Stimulated activated CD8-positive, alpha-beta memory T cell treated with anti-CD3 and anti-CD28 coated beads, Interleukin-7, amount 100 ng/mL, for 24 hours (primary cell): ENCODE results near the gene KLHDC8A.
"Not testable (repeated sequence)": the region's sequence is repeated elsewhere in the genome, so short reads cannot be mapped to it uniquely, and the experiment has no call there.

Experiments used
- DNase-seq: peaks from one replicate; pipeline ENCODE4 v3.0.0-alpha.2; 2020; ENCODE audit warnings: low read depth

The KLHDC8A gene

DNA sequence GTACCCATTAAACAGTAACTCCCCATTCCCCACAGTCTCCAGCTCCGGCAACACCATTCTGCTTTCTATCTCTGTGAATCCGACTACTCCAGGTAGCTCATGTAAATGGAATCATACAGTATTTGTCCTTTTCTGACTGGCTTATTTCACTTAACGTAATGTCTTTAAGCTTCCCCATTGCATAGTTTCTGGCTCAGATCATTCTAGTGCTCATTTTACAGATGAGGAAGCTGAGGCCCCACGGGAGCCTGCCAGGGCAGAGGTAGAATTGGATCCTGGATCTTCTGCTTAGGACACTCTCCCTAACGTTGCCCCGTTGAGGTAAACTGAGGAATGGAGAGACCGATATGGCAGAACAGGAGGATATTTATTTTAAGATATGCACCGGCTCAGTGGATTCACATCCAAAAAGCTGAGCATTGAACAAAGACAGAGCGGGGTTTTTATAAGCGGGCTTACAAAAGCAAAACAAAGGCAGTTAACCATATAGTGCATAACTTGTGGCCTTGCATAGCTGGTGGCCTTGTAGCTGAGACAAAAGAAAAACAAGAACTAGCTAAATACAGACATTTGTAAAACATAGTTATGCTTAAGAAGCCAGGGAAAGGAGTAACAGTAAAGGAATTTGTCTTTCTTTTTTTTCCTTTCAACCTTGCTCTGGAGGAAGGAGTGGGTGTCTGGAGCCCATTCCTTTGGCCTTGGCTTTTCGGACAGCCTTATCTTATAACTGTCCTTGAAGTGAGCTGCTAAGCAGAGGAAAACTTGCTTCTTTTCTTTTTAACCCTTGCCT, 15.3 kb upstream of the KLHDC8A start:
- no peak for DNase-seq

- DNase-seq: no peak
Observed at GRCh38 chr1:205370780-205371179, 14.1 kb upstream of the KLHDC8A start.

GRCh38 chr1:205369701-205370123, 13.0 kb upstream of the KLHDC8A start:
- DNase-seq: no peak

DNA sequence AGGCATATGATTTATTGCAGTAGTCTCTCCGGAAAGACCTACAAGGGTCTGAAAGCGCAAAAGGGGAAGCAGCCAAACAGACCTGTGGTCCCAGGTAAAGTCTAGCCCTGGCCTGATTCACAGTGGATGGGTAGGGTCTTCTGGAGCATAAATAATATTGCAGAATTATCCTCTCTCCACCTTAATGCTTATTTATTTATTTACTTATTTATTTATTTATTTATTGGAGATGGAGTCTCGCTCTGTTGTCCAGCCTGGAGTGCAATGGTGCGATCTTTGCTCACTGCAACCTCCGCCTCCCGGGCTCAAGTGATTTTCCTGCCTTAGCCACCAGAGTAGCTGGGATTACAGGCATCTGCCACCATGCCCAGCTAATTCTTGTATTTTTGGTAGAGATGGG, 11.8 kb upstream of the KLHDC8A start:
- no peak for DNase-seq

GRCh38 chr1:205365945-205366463, 9.3 kb upstream of the KLHDC8A start:
- DNase-seq: no peak

DNA sequence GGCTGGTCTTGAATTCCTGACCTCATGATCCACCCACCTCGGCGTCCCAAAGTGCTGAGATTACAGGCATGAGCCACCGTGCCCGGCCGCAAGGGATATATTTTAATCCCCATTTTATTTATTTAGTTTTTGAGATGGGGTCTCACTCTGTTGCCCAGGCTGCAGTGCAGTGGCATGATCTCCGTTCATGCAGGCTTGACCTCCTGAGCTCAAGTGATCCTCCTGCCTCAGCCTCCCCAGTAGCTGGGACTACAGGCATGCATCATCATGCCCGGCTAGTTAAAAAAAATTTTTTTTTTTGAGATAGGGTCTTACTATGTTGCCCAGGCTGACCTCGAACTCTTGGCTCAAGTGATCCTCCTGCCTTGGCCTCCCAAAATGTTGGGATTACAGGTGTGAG, 8.4 kb upstream of the KLHDC8A start:
- not testable (repeated sequence) for DNase-seq

- DNase-seq: no peak
Observed at GRCh38 chr1:205360891-205361290, 4.2 kb upstream of the KLHDC8A start.

DNA sequence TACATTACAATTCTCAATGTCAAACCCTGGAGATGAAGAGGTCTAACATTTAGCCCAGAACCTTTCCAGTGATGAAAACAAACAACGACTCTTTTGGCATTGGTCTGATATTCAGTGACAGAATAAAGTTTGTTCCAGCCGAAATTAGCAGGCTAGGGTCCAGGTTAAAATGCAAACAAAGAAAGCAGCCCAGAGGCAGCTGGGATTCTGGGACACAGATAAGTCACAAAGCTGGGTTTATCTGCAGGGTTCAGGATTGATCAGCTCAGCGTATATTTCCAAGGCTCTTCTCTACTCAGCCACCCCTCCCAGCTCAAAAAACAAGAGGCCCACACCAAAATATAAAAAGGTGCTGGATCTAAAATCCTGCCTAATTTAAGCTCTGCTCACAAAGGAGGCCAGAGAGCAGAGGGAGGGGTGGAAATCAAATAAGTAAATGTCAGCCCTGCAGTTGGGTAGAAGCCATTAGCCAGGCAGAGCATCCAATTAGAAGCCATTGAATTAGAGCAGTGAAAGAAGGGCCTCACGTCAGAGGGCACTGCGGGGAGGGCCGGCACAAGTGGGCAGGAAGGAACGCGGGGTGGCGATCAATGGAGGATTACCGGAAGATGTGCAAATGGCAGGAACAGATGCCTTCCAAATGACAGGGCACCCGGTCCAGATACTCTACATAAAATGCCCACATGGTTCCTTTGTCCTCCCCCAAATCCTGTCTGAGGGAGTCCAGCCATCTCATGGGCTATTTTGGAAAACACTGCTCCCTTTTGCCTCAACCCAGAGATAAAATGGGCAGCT, 3.2 kb upstream of the KLHDC8A start:
- DNase-seq: no peak

DNA sequence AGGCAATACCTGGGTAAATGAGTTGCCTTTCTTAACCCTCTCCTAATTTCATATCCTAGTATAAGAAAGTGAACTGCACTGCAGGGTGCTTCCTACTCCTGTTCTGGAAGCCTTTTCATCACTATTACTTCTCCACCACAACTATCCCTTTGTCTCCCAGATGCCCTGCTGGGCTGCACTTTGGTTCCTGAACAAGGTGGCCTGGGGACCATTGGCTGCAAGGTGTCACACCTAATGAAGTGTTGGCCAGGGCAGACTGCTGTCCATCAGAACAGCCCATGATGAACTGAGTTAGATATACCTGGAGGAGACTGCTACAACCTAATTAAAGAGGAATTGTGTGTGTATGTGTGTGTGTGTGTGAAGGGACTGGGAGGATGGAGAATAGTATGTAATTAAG, 1.9 kb upstream of the KLHDC8A start:
- no peak for DNase-seq

GRCh38 chr1:205357567-205357966, 845 bp upstream of the KLHDC8A start:
- no peak for DNase-seq

- DNase-seq: no peak
Observed at GRCh38 chr1:205355075-205355453, 1.7 kb downstream of the KLHDC8A start.

DNA sequence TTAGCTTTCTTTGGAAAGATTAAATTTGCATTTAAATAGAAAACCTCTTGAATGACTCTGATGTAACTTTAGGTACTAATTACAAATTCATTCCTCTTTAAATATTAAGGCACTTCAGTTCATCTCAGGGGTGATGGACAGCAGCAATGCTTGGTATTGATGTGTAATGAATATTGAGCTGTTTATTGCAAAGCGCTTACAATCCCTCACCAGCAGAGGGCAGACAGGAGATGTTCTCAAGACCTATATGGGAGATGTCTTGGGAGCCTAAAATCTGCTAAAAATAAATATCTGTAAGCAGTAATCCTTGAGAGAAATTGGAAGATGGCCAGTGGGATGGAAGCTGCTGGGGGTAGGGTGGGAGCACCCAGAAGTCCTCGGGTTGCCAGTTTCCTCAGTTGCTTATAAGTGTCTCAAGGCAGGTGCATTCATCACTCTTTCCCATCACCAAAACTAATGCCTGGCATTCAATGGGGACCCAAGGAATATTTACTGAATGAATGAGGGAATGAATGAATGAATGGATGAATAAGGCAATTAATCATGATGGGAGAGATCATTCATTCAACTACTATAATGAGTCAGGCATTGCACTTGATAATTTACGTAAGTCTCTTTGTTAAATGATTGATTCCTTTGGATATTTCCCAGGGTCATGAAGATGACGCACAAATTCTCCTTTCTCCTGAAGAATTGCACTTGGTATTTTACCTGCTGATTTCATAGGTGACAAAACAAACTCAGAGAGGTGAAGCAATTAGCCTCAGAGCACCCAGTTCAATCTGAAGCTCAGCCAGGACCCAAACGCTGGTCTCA, 2.3 kb downstream of the KLHDC8A start:
- peak; percentile 33 for DNase-seq

DNA sequence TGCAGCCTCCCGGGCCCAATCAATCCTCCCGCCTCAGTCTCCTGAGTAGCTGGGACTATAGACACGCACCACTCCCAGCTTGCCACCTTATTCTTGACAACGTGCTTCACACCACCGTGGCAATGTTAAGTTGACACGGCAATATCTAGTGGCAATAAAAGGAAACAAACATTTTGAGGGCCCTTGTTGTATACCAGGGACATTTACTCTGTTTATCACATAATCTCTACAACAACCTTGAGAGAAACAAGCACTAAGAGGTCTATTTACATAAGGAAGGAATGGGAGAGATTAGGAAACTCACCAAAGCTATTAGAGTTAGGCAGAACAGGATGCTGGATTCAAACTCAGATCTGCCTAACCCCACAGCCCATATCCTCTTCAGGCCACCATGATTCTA, 3.1 kb downstream of the KLHDC8A start:
- DNase-seq: no peak

DNA sequence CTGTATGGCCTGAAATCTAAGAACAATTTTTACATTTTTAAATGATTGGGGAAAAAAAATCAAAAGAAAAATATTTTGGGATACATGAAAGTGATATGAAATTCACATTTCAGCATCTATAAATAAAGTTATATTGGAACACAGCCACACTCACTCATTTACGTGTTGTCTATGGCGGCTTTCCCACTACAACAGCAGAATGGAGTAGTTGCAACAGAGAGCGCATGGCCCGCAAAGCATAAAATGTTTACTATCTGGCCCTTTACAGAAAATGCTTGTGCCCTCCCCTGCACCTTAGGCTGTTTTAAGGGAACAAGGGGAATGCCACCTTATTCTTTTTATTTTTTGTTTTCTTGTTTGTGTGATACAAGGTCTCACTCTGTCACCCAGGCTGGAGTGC, 3.5 kb downstream of the KLHDC8A start:
- no peak for DNase-seq

- DNase-seq: no peak
Observed at GRCh38 chr1:205351984-205352713, 4.6 kb downstream of the KLHDC8A start.

DNA sequence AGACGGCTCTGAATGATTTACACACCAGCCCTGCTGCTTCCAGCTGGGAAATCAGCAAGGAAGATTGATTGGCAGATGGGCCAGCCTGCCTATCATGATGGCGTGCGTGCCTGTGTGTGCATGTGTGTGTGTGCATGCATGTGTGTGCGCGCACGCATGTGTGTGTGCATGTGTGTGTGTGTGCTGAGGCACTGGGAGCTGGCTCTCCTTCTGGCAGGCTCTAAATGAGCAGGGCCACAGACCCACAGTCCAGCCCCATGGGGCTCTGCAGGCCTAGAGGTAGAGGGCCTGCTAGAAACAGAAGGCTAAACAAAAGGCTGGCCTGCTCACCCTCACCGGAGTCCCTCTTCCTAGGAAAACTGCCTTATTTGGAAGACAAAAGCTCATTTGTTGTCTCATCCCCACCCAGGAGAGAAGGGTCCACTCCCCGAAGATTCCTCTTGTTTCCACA, 6.0 kb downstream of the KLHDC8A start:
- DNase-seq: no peak

- no peak for DNase-seq
Observed at GRCh38 chr1:205350124-205350523, 6.6 kb downstream of the KLHDC8A start.

DNA sequence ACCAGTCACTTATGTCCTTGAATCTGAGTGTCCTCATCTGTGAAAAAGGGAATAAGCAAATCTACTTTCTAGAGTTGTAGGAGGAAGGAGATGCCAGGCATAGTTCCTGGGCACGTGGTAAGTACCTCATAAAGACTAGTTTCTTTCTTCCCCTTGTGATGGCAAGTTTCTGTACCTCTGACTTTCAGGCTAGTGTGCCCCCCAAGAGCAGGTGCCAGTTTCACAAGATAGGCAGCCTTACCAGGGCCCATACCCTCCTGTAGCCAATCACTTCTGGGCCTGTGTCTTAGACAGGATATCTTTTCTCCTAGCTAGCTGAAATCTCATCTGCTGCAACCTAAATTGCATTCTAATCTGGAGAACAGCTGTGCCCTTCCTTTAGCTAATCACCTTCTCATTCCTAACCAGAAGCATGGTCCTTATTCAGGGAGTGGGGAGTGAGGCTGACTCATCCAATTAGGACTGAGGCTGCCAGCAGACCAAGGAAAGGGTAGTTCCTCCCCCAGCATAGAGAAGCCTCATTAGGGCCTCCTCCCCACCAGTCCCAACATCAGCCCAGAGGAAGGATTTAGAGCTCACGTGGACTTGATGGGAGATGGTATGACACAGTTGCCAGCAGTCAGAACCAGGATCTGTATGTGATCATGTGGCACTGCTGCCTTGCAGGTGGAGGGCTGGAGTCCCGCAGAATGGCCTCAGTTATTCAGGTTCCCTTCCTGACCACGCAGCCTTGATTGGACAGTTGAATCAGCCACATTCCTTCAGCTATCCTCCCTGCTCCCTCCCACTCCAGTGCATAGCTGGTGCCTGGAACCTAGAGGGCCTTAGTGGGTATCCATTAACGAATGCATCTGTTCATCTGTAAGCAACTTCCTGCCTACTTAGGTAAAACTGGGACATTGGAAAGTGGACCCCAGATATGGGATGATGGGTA, 7.9 kb downstream of the KLHDC8A start:
- DNase-seq: no peak

- DNase-seq: no peak
Observed at GRCh38 chr1:205346956-205347574, 9.7 kb downstream of the KLHDC8A start.

GRCh38 chr1:205345761-205346160, 11.0 kb downstream of the KLHDC8A start:
- DNase-seq: no peak
